GM12873 (cell line): Measurements from ENCODE around the gene USP38.

Experiments used
- TF ChIP-seq, protein P1 (sequence below): IDR thresholded peaks from 2 replicates; pipeline ENCODE4 v1.5.1; 2012; ENCODE audit warnings: low read depth, mild to moderate bottlenecking, moderate library complexity, low read length, control low read depth; ENCODE audit not compliant: insufficient read depth; ENCODE audit errors: missing control alignments

Gene USP38

GRCh38 chr4:143195581-143195980, 10.9 kb downstream of the USP38 start:
- TF ChIP-seq, protein P1, sequence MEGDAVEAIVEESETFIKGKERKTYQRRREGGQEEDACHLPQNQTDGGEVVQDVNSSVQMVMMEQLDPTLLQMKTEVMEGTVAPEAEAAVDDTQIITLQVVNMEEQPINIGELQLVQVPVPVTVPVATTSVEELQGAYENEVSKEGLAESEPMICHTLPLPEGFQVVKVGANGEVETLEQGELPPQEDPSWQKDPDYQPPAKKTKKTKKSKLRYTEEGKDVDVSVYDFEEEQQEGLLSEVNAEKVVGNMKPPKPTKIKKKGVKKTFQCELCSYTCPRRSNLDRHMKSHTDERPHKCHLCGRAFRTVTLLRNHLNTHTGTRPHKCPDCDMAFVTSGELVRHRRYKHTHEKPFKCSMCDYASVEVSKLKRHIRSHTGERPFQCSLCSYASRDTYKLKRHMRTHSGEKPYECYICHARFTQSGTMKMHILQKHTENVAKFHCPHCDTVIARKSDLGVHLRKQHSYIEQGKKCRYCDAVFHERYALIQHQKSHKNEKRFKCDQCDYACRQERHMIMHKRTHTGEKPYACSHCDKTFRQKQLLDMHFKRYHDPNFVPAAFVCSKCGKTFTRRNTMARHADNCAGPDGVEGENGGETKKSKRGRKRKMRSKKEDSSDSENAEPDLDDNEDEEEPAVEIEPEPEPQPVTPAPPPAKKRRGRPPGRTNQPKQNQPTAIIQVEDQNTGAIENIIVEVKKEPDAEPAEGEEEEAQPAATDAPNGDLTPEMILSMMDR = no peak

GRCh38 chr4:143196323-143196722, 11.6 kb downstream of the USP38 start:
- TF ChIP-seq, protein P1 = no peak

- TF ChIP-seq, protein P1 = no peak
Measured at GRCh38 chr4:143199503-143199902, 14.8 kb downstream of the USP38 start.

DNA sequence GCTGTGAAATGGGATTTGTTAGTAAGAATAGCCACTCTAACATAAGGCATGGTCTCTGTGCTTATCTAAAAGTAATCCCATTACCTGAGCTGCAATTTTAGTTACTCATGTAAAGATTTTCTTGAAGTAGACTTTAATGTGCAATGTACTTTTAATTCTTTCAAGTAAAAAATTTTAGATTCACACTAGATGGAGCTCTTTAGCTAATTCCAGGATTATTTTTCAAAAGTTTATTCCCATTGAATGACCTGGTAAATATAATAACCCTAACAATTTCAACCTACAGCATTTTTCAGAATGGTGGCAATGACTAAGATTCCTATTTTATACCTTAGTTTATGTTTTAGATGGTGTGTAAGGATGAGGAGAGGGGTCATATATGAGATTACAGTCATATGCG, 18.1 kb downstream of the USP38 start:
- TF ChIP-seq, protein P1 = no peak

DNA sequence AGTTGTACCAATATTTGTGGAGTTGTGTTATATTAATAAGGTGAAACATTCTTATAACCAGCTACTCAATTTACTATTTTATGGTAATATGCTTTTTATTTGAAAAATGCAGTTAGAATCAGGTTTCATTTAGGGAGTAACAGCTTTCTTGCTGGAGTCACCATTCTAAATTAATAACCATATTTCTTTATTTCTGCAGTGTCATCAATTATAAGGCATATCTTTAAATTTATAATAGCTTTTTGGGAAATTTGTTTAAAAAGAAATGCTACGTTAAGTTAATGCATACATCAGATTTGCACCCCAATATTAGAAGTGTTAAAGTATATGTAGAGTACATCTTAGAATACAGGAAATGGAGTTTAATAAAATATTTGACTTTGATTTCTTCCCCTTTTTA, 18.9 kb downstream of the USP38 start:
- TF ChIP-seq, protein P1 = no peak

GRCh38 chr4:143207555-143207954, 22.8 kb downstream of the USP38 start:
- TF ChIP-seq, protein P1 = peak; percentile 9

- TF ChIP-seq, protein P1 = no peak
Measured at GRCh38 chr4:143212566-143212965, 27.8 kb downstream of the USP38 start.
